Keratinocyte (primary cell): ENCODE measurements around the gene ERN2. TPM values are rescaled to one million over a fixed set of nuclear protein-coding genes. Genes with fewer than 3 reads are reported as not detected.
A peak's percentile ranks its signal among the peaks of the same experiment; 100 is the strongest.

Experiments
- DNase-seq: peaks from one replicate; pipeline ENCODE4 v3.0.0-alpha.2; 2011; ENCODE audit warnings: low read depth, missing footprints, low spot score
- FAIRE-seq: peaks from 2 replicates; lab custom pipeline; 2011; peaks lifted over from hg19 to GRCh38; lab: Jason Lieb, UNC
- H2AFZ ChIP-seq: 2 replicates; pipeline ENCODE4 v1.6.0; 2012; ENCODE audit warnings: low read length, control low read depth, inconsistent platforms; ENCODE audit not compliant: control insufficient read depth
- H3K27ac ChIP-seq: 2 replicates; pipeline ENCODE4 v1.5.1; 2011; ENCODE audit warnings: low read length; ENCODE audit not compliant: control insufficient read depth, insufficient read depth
- H3K27me3 ChIP-seq: 3 replicates; pipeline ENCODE4 v1.6.0; 2011; ENCODE audit warnings: low read length; ENCODE audit not compliant: control insufficient read depth, insufficient read depth; ENCODE audit errors: extremely low read depth
- H3K36me3 ChIP-seq, 2 experiments: 2 replicates in 1 of 2; 3 replicates in 1 of 2; pipeline ENCODE4 v1.5.1; 2011; ENCODE audit warnings: low read length in 2 of 2, mild to moderate bottlenecking in 1 of 2; ENCODE audit not compliant: control insufficient read depth in 2 of 2, insufficient read depth in 2 of 2; ENCODE audit errors: extremely low read depth in 1 of 2
- H3K4me1 ChIP-seq: 3 replicates; pipeline ENCODE4 v1.5.1; 2011; ENCODE audit warnings: low read length; ENCODE audit not compliant: control insufficient read depth, insufficient read depth; ENCODE audit errors: extremely low read depth
- H3K4me2 ChIP-seq: 3 replicates; pipeline ENCODE4 v1.6.0; 2011; ENCODE audit warnings: low read depth, low read length; ENCODE audit not compliant: control insufficient read depth, insufficient read depth; ENCODE audit errors: extremely low read depth
- H3K4me3 ChIP-seq, 3 experiments: fragments of 200-600 bp in 1 of 3; sonication (generic) in 1 of 3; 2 replicates in 2 of 3; 3 replicates in 1 of 3; pipeline ENCODE4 v1.5.1; 2011 to 2016; ENCODE audit warnings: low read length in 3 of 3, mild to moderate bottlenecking in 3 of 3, control low read depth in 2 of 3, inconsistent platforms in 1 of 3, low read depth in 1 of 3, mixed read lengths in 1 of 3, mixed run types in 1 of 3, moderate library complexity in 1 of 3; ENCODE audit not compliant: control insufficient read depth in 2 of 3, insufficient read depth in 2 of 3; ENCODE audit errors: extremely low read depth in 1 of 3
- H3K79me2 ChIP-seq: 2 replicates; pipeline ENCODE4 v1.6.0; 2012; ENCODE audit warnings: low read length; ENCODE audit not compliant: control insufficient read depth, insufficient read depth
- H3K9ac ChIP-seq: 3 replicates; pipeline ENCODE4 v1.6.0; 2011; ENCODE audit warnings: low read length; ENCODE audit not compliant: control insufficient read depth, insufficient read depth; ENCODE audit errors: extremely low read depth
- H3K9me1 ChIP-seq: 3 replicates; pipeline ENCODE4 v1.6.0; 2011; ENCODE audit warnings: low read length; ENCODE audit not compliant: control insufficient read depth, insufficient read depth; ENCODE audit errors: extremely low read depth
- H3K9me3 ChIP-seq: 2 replicates; pipeline ENCODE4 v1.5.1; 2012; ENCODE audit warnings: low read depth, low read length; ENCODE audit not compliant: control insufficient read depth
- H4K20me1 ChIP-seq: 3 replicates; pipeline ENCODE4 v1.6.0; 2011; ENCODE audit warnings: low read length; ENCODE audit not compliant: control insufficient read depth, insufficient read depth; ENCODE audit errors: extremely low read depth
- EZH2 ChIP-seq: IDR thresholded peaks from one replicate; pipeline ENCODE4 v1.6.1; 2012; ENCODE audit warnings: inconsistent platforms, mild to moderate bottlenecking, low read length, moderate library complexity
- dilution Hi-C: fragments of 300-500 bp; cut with MboI; formaldehyde crosslinking; loops from one replicate; pipeline ENCODE4 v1.7.0; 2020; ENCODE audit warnings: low sequenced_read_pairs; ENCODE audit not compliant: extremely low pct_ligation_motif_present
- polyA plus RNA-seq, 5 experiments: library from polyadenylated mRNA; depleted of rRNA in 3 of 5; stranded (reverse) in 3 of 5; stranded (forward) in 1 of 5; unstranded in 1 of 5; fragments of >200 nt; gene quantifications; 1 replicate in 1 of 5; 2 replicates in 3 of 5; 3 replicates in 1 of 5; pipeline versions ENCODE4 v1.2.1 to v1.2.3, GENCODE V29; 2011 to 2012; ENCODE audit warnings: missing spikeins in 2 of 5, low read depth in 1 of 5, low replicate concordance in 1 of 5
- TF ChIP-seq, protein P1 (sequence below), 3 experiments: IDR thresholded peaks in 1 of 3; conservative IDR thresholded peaks in 1 of 3; optimal IDR thresholded peaks in 1 of 3; 2 replicates in 2 of 3; 3 replicates in 1 of 3; pipeline versions ENCODE3 to v1.5.1; 2011; ENCODE audit warnings: low read length in 3 of 3, mild to moderate bottlenecking in 3 of 3, moderate library complexity in 2 of 3, control low read depth in 1 of 3, inconsistent platforms in 1 of 3; ENCODE audit not compliant: insufficient read depth in 2 of 3; ENCODE audit errors: extremely low read depth in 1 of 3

ERN2 gene
- polyA plus RNA-seq, 1 donor (not counting 4 experiments of a cell fraction or from before 2014, with no cell fraction given), result not detected

- peaks cover 21 to 37% of the 10 kb centered on the region in 2 experiments for H3K36me3 ChIP-seq
- dilution Hi-C loops, result no loop called here
Measured at GRCh38 chr16:23679274-23679985, 33.6 kb downstream of the ERN2 start.

GRCh38 chr16:23678430-23679273, 34.4 kb downstream of the ERN2 start, which contains the start of gene PLK1:
TSS of gene PLK1 (plus strand) at chr16:23678889. CDS start at chr16:23678933, 44 bp downstream.
- Histone ChIP-seq H3K36me3 (peaks cover 20 to 30% of the 10 kb centered on the region in 2 experiments), H3K27ac (peak within 1 kb of the TSS; percentile 77), H3K27me3 (no peaks in the 10 kb centered on the region), H3K9me3 (no peaks in the 10 kb centered on the region), H3K9ac (peak within 1 kb of the TSS; percentile 77), H3K9me1 (no peaks in the 10 kb centered on the region), H3K4me3 (peak within 1 kb of the TSS; percentile 48 to 82 (median 82)), H4K20me1 (peaks cover 12% of the 10 kb centered on the region), H2AFZ (peak within 1 kb of the TSS; percentile 72), H3K4me2 (peak within 1 kb of the TSS; percentile 89), H3K79me2 (peaks cover 42% of the 10 kb centered on the region), H3K4me1 (peaks cover 23% of the 10 kb centered on the region)
- no peak for DNase-seq
- dilution Hi-C loops, result no loop called here
- TF ChIP-seq, protein P1, sequence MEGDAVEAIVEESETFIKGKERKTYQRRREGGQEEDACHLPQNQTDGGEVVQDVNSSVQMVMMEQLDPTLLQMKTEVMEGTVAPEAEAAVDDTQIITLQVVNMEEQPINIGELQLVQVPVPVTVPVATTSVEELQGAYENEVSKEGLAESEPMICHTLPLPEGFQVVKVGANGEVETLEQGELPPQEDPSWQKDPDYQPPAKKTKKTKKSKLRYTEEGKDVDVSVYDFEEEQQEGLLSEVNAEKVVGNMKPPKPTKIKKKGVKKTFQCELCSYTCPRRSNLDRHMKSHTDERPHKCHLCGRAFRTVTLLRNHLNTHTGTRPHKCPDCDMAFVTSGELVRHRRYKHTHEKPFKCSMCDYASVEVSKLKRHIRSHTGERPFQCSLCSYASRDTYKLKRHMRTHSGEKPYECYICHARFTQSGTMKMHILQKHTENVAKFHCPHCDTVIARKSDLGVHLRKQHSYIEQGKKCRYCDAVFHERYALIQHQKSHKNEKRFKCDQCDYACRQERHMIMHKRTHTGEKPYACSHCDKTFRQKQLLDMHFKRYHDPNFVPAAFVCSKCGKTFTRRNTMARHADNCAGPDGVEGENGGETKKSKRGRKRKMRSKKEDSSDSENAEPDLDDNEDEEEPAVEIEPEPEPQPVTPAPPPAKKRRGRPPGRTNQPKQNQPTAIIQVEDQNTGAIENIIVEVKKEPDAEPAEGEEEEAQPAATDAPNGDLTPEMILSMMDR (optimal IDR thresholded peaks at IDR 0.05 in 1 of 3, IDR thresholded peaks at IDR 0.05 in 1 of 3, conservative IDR thresholded peaks at IDR 0.05 in 1 of 3; ENCODE audit: extremely low read depth in 1 of 3, insufficient read depth in 2 of 3, low read length in 3 of 3), result peak; percentile 19 to 47 (median 40)
- TF ChIP-seq EZH2, result no peak
- FAIRE-seq, result no peak

More at GRCh38 chr16:23679274-23679985, 33.6 kb downstream of the ERN2 start:
- FAIRE-seq (no peak), DNase-seq (no peak)
- H3K4me3 ChIP-seq, result peak overlapping the region; percentile 48 to 82 (median 82)
- no peak for TF ChIP-seq EZH2
- TF ChIP-seq, protein P1 (optimal IDR thresholded peaks at IDR 0.05 in 1 of 3, IDR thresholded peaks at IDR 0.05 in 1 of 3, conservative IDR thresholded peaks at IDR 0.05 in 1 of 3; ENCODE audit: extremely low read depth in 1 of 3, insufficient read depth in 2 of 3, low read length in 3 of 3), result no peak
- H2AFZ ChIP-seq, result peak overlapping the region; percentile 4
- H4K20me1 ChIP-seq, result peaks cover 12% of the 10 kb centered on the region
- peaks cover 46% of the 10 kb centered on the region for H3K79me2 ChIP-seq
- peaks cover 23% of the 10 kb centered on the region for H3K4me1 ChIP-seq
- peak overlapping the region; percentile 77 for H3K9ac ChIP-seq
- H3K4me2 ChIP-seq, result peak overlapping the region; percentile 89
- H3K9me3 ChIP-seq, result no peaks in the 10 kb centered on the region
- H3K9me1 ChIP-seq, result no peaks in the 10 kb centered on the region
- peak overlapping the region; percentile 64 for H3K27ac ChIP-seq
- H3K27me3 ChIP-seq, result no peaks in the 10 kb centered on the region
